Breast epithelium (tissue), 4 donors: Measurements from ENCODE around the gene CUL9. TPM values are rescaled to one million over a fixed set of nuclear protein-coding genes. Genes with fewer than 3 reads are reported as not detected.

Experiments used
- DNase-seq, 2 donors: peaks; one replicate each; pipeline ENCODE4 v3.0.0-alpha.2; 2019; ENCODE audit warnings: low spot score in 2 of 2
- H3K27ac ChIP-seq, 2 donors: fragments of 200-600 bp; sonication (generic) in 1 of 2; one replicate each; pipeline ENCODE4 v1.5.1; 2016 to 2019; ENCODE audit warnings: mild to moderate bottlenecking in 1 of 2
- H3K27me3 ChIP-seq, 2 donors: fragments of 200-600 bp; sonication (generic) in 1 of 2; one replicate each; pipeline versions ENCODE4 v1.5.1 to v1.6.0; 2017 to 2019; ENCODE audit warnings: control low read depth in 1 of 2, mild to moderate bottlenecking in 1 of 2
- H3K36me3 ChIP-seq: fragments of 200-600 bp; one replicate; pipeline ENCODE4 v1.5.1; 2019
- H3K4me1 ChIP-seq, 2 donors: fragments of 200-600 bp; sonication (generic); one replicate each; pipeline ENCODE4 v1.5.1; 2016 to 2019; ENCODE audit warnings: control low read depth in 1 of 2
- H3K4me3 ChIP-seq, 3 donors: fragments of 200-600 bp; sonication (generic); 1 replicate in 2 of 3; 2 replicates in 1 of 3; pipeline ENCODE4 v1.5.1; 2016 to 2019; ENCODE audit warnings: mild to moderate bottlenecking in 3 of 3, moderate library complexity in 2 of 3
- H3K9me3 ChIP-seq, 2 donors: fragments of 200-600 bp; sonication (generic) in 1 of 2; one replicate each; pipeline ENCODE4 v1.5.1; 2016 to 2019; ENCODE audit warnings: control low read depth in 1 of 2
- POLR2A ChIP-seq: fragments of 450-650 bp; IDR thresholded peaks from one replicate; pipeline ENCODE4 v1.6.1; 2016; ENCODE audit warnings: antibody characterized with exemption, mild to moderate bottlenecking, moderate library complexity
- POLR2AphosphoS5 ChIP-seq, 3 donors: sonication (generic); formaldehyde crosslinking; IDR thresholded peaks; one replicate each; pipeline ENCODE4 v1.6.1; 2017; ENCODE audit warnings: antibody characterized with exemption in 3 of 3
- intact Hi-C: fragments of 100-400 bp; cut with DNase I; formaldehyde crosslinking; loops from one replicate; pipeline ENCODE4 v1.15.1; 2023; ENCODE audit warnings: low total_unique reads
- total RNA-seq, 3 donors: library from RNA; depleted of rRNA; stranded (reverse); fragments of >200 nt; gene quantifications; one replicate each; pipeline ENCODE4 v1.1.0, GENCODE V29; 2016
- TF ChIP-seq, protein P1 (sequence below), 3 donors: fragments of 450-650 bp; IDR thresholded peaks; one replicate each; pipeline ENCODE4 v1.5.1; 2016 to 2017; ENCODE audit warnings: antibody characterized with exemption in 3 of 3, mild to moderate bottlenecking in 3 of 3, moderate library complexity in 3 of 3

CUL9 gene
- total RNA-seq, 3 donors from 2014 or later: 25.1 to 47.5 (median 43.3) TPM

DNA sequence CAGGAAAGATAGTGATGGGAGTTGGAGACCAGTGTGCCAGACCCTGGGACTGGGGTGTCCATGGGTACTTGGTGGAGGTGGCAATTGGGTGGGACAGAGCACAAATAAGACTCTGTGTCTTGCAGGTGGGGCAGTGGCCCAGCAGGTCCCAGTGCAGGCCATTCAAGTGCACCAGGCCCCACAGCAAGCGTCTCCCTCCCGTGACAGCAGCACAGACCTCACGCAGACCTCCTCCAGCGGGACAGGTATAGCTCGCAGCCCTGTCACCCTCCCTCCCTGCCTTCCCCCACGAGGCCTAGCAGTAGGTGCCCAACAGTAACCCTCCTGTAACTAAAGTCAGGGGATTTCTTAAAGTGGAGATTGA, 5.6 kb upstream of the CUL9 start:
- DNase-seq: no peak
- intact Hi-C loops: no loop called here
- H3K27ac ChIP-seq: peak overlapping the region; percentile 99 to 100

DNA sequence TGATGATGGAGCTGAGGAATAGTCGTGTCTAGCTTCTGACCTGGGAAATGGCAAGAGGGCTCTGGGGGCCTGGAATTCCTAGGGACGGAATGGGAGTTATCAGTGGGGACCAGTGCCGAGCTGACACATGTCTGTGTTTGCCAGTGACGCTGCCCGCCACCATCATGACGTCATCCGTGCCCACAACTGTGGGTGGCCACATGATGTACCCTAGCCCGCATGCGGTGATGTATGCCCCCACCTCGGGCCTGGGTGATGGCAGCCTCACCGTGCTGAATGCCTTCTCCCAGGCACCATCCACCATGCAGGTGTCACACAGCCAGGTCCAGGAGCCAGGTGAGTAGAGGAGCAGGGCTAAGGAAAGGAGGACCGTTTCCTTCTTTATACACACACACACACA, 3.8 kb upstream of the CUL9 start:
- H3K27ac ChIP-seq: peak overlapping the region in 1 of 2 donors; percentile 14
- H3K4me1 ChIP-seq: peaks cover 8 to 25% of the 10 kb centered on the region in 2 donors
- intact Hi-C loops: no loop called here
- no peak overlapping the region for H3K4me3 ChIP-seq
- DNase-seq: no peak
- H3K9me3 ChIP-seq: no peaks in the 10 kb centered on the region
- H3K27me3 ChIP-seq: no peaks in the 10 kb centered on the region
- no peaks in the 10 kb centered on the region for H3K36me3 ChIP-seq
- TF ChIP-seq POLR2AphosphoS5 (IDR thresholded peaks at IDR 0.05): no peak
- TF ChIP-seq POLR2A: no peak
- TF ChIP-seq, protein P1, sequence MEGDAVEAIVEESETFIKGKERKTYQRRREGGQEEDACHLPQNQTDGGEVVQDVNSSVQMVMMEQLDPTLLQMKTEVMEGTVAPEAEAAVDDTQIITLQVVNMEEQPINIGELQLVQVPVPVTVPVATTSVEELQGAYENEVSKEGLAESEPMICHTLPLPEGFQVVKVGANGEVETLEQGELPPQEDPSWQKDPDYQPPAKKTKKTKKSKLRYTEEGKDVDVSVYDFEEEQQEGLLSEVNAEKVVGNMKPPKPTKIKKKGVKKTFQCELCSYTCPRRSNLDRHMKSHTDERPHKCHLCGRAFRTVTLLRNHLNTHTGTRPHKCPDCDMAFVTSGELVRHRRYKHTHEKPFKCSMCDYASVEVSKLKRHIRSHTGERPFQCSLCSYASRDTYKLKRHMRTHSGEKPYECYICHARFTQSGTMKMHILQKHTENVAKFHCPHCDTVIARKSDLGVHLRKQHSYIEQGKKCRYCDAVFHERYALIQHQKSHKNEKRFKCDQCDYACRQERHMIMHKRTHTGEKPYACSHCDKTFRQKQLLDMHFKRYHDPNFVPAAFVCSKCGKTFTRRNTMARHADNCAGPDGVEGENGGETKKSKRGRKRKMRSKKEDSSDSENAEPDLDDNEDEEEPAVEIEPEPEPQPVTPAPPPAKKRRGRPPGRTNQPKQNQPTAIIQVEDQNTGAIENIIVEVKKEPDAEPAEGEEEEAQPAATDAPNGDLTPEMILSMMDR (IDR thresholded peaks at IDR 0.05): no peak

More for the DNA sequence above, 5.6 kb upstream of the CUL9 start:
- no peaks in the 10 kb centered on the region for H3K27me3 ChIP-seq
- TF ChIP-seq, protein P1 (IDR thresholded peaks at IDR 0.05): no peak
- TF ChIP-seq POLR2AphosphoS5 (IDR thresholded peaks at IDR 0.05) (no peak), POLR2A (no peak)
- no peaks in the 10 kb centered on the region for H3K9me3 ChIP-seq
- peaks cover 11 to 24% of the 10 kb centered on the region in 2 donors for H3K4me1 ChIP-seq
- H3K36me3 ChIP-seq: no peaks in the 10 kb centered on the region
- H3K4me3 ChIP-seq: no peak overlapping the region

DNA sequence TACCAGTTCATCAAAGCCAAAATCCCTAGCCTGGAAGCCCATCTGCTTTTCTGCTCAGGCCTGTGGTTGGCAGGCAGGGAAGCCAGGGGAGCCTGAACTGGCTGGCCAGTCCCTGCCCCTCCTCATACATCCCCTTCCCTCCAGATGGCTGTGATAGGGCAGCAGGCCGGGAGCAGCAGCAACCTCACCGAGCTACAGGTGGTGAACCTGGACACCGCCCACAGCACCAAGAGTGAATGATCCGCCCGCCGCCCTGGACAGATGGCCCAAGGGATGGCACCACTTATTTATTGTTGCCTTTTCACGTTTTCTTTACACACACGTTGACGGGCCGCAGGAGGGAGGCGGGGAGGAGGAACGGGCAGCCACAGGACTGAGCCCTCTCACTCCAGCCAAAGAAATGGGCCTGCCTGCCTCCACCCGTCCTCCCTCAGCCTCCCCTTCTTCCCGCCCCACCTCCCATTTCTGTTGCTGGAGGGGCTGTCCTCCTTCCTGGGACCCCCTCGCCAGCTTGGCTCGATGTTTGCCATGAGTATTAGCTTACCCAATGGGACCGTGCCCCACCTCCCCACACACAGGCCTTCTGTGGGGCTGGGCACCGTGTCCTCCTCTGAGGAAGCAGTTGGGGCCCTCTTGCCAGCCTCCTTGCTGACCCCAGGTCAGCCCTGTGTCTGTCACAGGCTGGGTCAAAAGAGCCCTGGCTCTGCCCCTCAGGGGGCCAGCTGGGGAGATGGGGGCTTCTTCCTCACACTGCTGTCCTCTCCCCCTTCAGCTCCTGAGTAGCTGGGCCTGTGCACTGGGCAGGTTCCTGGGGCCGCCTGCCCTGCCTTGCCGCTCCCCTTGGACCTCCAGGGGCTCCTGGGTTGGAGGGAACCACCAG, 2.8 kb upstream of the CUL9 start:
- peaks cover 0 to 18% of the 10 kb centered on the region in 2 donors for H3K4me1 ChIP-seq
- no peak for DNase-seq

DNA sequence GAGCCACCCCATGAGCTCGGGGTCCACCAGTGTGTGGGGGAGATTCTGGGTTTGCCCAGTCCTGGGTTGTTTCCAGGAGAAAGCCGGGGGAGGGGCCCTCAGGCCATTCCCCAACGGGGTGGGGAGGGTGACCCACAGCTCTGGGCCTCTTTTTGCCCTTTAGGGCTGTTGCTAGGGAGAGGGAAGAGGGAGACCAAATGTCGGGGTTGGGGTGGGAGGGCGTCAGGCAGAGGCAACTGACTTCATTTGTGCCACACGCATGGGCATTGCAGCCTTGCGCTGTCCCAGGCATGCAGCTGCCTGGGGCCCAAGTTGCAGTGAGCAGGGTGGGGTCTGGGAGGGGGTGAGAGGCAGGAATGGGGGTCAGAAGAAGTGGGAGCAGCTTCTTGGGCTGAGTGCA, 1.9 kb upstream of the CUL9 start:
- Histone ChIP-seq H3K4me1 (peaks cover 0 to 15% of the 10 kb centered on the region in 2 donors), H3K9me3 (no peaks in the 10 kb centered on the region), H3K27me3 (no peaks in the 10 kb centered on the region), H3K27ac (peak overlapping the region; percentile 7 to 86), H3K4me3 (no peak overlapping the region), H3K36me3 (no peaks in the 10 kb centered on the region)
- intact Hi-C loops: no loop called here
- DNase-seq: no peak
- TF ChIP-seq, protein P1 (IDR thresholded peaks at IDR 0.05): no peak
- TF ChIP-seq POLR2A (no peak), POLR2AphosphoS5 (IDR thresholded peaks at IDR 0.05) (no peak)

More for the DNA sequence above, 2.8 kb upstream of the CUL9 start:
- intact Hi-C loops: no loop called here
- Histone ChIP-seq H3K27ac (peak overlapping the region in 1 of 2 donors; percentile 14), H3K4me3 (no peak overlapping the region), H3K36me3 (no peaks in the 10 kb centered on the region), H3K27me3 (no peaks in the 10 kb centered on the region), H3K9me3 (no peaks in the 10 kb centered on the region)
- TF ChIP-seq, protein P1 (IDR thresholded peaks at IDR 0.05): no peak
- TF ChIP-seq POLR2A (no peak), POLR2AphosphoS5 (IDR thresholded peaks at IDR 0.05) (no peak)

DNA sequence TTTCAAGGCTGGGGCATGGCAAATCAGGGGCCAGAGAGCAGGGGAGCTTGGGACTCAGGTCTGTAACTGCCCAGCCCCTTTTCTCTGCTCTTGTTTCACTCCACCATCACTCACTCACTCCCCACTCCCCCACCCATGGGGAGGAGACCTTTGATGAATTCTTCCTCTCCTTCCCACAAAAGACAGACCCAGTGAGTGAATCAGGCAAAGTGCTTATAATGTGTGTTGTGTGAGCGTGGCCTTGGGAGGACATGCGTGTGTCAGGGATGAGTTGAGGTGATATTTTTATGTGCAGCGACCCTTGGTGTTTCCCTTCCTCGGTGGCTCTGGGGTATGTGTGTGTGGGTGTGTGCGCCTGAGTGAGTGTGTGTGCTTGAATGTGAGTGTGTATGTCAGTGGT, 1.0 kb upstream of the CUL9 start:
- intact Hi-C loops: no loop called here
- Histone ChIP-seq H3K36me3 (no peaks in the 10 kb centered on the region), H3K27me3 (no peaks in the 10 kb centered on the region), H3K27ac (peak overlapping the region; percentile 86 to 93), H3K9me3 (no peaks in the 10 kb centered on the region), H3K4me3 (no peak overlapping the region), H3K4me1 (peaks cover 0 to 9% of the 10 kb centered on the region in 2 donors)
- TF ChIP-seq, protein P1 (IDR thresholded peaks at IDR 0.05): no peak
- no peak for TF ChIP-seq POLR2A
- no peak for TF ChIP-seq POLR2AphosphoS5 (IDR thresholded peaks at IDR 0.05)
- no peak for DNase-seq
